ENCODE data around the gene DNAJC15. TPM values are rescaled to one million over a fixed set of nuclear protein-coding genes. Genes with fewer than 3 reads are reported as not detected.

DNAJC15 gene
- total RNA-seq, 1 experiment from 2014 or later: 72.2 TPM

DNA sequence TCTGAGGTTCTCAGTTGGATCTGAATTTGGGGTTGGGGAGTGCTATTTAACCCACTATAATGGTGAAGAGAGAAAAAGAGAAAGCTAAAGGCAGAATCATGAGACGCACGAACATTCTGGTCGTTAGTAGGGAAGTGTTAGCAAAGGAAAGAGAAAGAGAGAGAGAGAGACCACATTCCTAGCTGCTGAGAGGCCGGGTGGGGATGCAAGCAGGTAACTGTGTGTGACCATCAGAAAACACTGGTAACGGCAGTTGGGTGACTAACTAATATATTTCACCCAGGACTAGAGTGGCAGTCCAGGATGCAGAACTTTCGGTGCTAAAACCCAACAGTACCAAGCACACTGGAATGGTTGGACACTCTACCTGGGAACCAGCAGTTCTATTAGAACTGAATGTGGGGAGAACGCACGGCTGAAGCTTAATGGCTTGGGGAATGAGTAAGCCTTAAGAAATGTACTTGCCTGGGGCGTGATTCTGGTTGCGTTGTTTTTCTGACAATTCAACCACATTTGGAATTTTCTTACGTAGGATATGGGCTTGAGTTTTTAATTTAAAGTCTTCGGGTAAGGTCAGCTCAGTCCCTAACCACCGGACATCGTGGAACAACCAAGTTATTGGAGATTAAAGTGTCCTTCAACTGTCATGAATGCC is 130.2 kb downstream of the DNAJC15 start:
- CTCF ChIA-PET: no interaction called here
- H3K4me3 ChIP-seq (ENCODE audit: low read depth, low read length): no peak overlapping the region
- H3K27ac Mint-ChIP-seq (ENCODE audit: unreplicated experiment): peak overlapping the region; percentile 8

DNA sequence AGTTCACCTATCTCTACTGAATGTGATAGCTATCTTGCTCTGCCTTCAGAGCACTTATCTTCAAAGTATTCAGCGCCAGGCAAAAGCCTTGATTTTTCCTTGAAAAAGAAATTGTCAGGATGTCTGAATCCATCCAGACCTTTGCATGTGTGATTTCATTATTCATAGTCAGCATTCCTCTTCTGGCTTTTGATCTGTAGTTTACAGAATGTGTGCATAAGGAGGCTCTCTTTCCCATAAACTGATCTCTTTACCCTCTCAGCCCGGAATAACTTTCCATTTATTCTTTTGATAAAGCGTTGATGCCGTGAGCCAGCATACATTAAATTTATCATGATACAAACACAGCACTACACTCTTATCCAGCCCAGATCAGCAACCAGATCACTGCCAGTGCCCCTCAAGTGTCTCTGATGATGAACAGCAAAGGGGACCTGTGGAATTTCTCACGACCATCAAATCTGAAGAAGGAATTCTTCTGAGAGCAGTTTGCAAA is 130.8 kb downstream of the DNAJC15 start:
- H3K4me3 Mint-ChIP-seq (ENCODE audit: unreplicated experiment): peak overlapping the region; percentile 20
- peaks cover 29% of the 10 kb centered on the region for H3K4me1 Mint-ChIP-seq (ENCODE audit: low read depth, unreplicated experiment)

More for the DNA sequence above, 130.2 kb downstream of the DNAJC15 start:
- H3K36me3 Mint-ChIP-seq (ENCODE audit: insufficient read depth, unreplicated experiment): no peaks in the 10 kb centered on the region
- H3K4me1 Mint-ChIP-seq (ENCODE audit: low read depth, unreplicated experiment): peaks cover 22% of the 10 kb centered on the region
- H3K27me3 Mint-ChIP-seq (ENCODE audit: insufficient read depth, unreplicated experiment): no peaks in the 10 kb centered on the region
- intact Hi-C loops (cut with micrococcal nuclease; ENCODE audit: unreplicated experiment): no loop called here
- Histone ChIP-seq H3K27me3 (replicated peaks; ENCODE audit: control insufficient read depth, insufficient read depth, low read length) (no peaks in the 10 kb centered on the region), H3K9me3 (no peaks in the 10 kb centered on the region), H3K36me3 (ENCODE audit: control insufficient read depth, insufficient read depth, low read length) (no peaks in the 10 kb centered on the region), H3K4me1 (peaks cover 34% of the 10 kb centered on the region)
- H3K9me3 Mint-ChIP-seq (ENCODE audit: unreplicated experiment): no peaks in the 10 kb centered on the region
- peak; percentile 41 to 63 for DNase-seq
- TF ChIP-seq, protein P1, sequence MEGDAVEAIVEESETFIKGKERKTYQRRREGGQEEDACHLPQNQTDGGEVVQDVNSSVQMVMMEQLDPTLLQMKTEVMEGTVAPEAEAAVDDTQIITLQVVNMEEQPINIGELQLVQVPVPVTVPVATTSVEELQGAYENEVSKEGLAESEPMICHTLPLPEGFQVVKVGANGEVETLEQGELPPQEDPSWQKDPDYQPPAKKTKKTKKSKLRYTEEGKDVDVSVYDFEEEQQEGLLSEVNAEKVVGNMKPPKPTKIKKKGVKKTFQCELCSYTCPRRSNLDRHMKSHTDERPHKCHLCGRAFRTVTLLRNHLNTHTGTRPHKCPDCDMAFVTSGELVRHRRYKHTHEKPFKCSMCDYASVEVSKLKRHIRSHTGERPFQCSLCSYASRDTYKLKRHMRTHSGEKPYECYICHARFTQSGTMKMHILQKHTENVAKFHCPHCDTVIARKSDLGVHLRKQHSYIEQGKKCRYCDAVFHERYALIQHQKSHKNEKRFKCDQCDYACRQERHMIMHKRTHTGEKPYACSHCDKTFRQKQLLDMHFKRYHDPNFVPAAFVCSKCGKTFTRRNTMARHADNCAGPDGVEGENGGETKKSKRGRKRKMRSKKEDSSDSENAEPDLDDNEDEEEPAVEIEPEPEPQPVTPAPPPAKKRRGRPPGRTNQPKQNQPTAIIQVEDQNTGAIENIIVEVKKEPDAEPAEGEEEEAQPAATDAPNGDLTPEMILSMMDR (IDR thresholded peaks at IDR 0.05; ENCODE audit: insufficient read depth in 1 of 2, low read depth in 1 of 2, low read length in 1 of 2, severe bottlenecking in 1 of 2, unreplicated experiment in 1 of 2): no peak
- POLR2A ChIA-PET: interaction anchor here (0.6 kb wide), 1 partner anchor 99 kb away, joined by 5 read pairs; no protein-coding TSS in a partner anchor
- no TSS peak for BruUV-seq (replicated peaks)
- H3K4me3 Mint-ChIP-seq (ENCODE audit: unreplicated experiment): peak overlapping the region; percentile 20

DNA sequence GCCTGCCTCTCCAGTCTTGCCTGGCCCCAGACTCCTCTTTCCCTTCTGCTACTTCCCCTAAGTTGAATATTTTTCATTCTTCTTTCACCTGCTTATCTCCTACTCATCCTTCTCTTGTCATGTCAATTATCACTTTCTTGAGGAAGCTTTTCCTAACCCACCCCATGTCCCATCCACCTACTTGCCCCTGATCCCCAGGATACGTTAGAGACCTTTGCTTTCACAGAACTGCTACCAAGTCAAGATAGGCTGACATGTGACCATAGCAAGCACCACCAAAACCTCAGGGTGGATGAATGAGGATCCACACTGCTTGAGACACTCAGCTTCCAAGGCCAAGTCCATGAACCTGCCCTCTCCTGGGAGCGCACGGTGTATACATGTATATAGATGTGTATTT is 131.5 kb downstream of the DNAJC15 start:
- Mint-ChIP-seq H3K4me1 (ENCODE audit: low read depth, unreplicated experiment) (peaks cover 33% of the 10 kb centered on the region), H3K4me3 (ENCODE audit: unreplicated experiment) (no peak overlapping the region), H3K27ac (ENCODE audit: unreplicated experiment) (no peak overlapping the region), H3K36me3 (ENCODE audit: insufficient read depth, unreplicated experiment) (no peaks in the 10 kb centered on the region), H3K27me3 (ENCODE audit: insufficient read depth, unreplicated experiment) (no peaks in the 10 kb centered on the region), H3K9me3 (ENCODE audit: unreplicated experiment) (no peaks in the 10 kb centered on the region)
- no peak for DNase-seq
- H3K9me3 ChIP-seq: no peaks in the 10 kb centered on the region
- ChIA-PET CTCF (interaction anchor here (1.5 kb wide), 1 partner anchor 318 kb away, joined by 4 read pairs; no protein-coding TSS in a partner anchor), POLR2A (no interaction called here)
- intact Hi-C loops (cut with micrococcal nuclease; ENCODE audit: unreplicated experiment): no loop called here
- H3K4me3 ChIP-seq (ENCODE audit: low read depth, low read length): no peak overlapping the region
- no peaks in the 10 kb centered on the region for H3K36me3 ChIP-seq (ENCODE audit: control insufficient read depth, insufficient read depth, low read length)
- TF ChIP-seq, protein P1 (IDR thresholded peaks at IDR 0.05; ENCODE audit: insufficient read depth in 1 of 2, low read depth in 1 of 2, low read length in 1 of 2, severe bottlenecking in 1 of 2, unreplicated experiment in 1 of 2): no peak
- BruUV-seq (replicated peaks): no TSS peak
- H3K27me3 ChIP-seq (replicated peaks; ENCODE audit: control insufficient read depth, insufficient read depth, low read length): no peaks in the 10 kb centered on the region
- peaks cover 39% of the 10 kb centered on the region for H3K4me1 ChIP-seq

More for the DNA sequence above, 130.8 kb downstream of the DNAJC15 start:
- no peaks in the 10 kb centered on the region for H3K27me3 Mint-ChIP-seq (ENCODE audit: insufficient read depth, unreplicated experiment)
- no peaks in the 10 kb centered on the region for H3K9me3 ChIP-seq
- H3K36me3 Mint-ChIP-seq (ENCODE audit: insufficient read depth, unreplicated experiment): no peaks in the 10 kb centered on the region
- peaks cover 36% of the 10 kb centered on the region for H3K4me1 ChIP-seq
- POLR2A ChIA-PET: no interaction called here
- intact Hi-C loops (cut with micrococcal nuclease; ENCODE audit: unreplicated experiment): no loop called here
- CTCF ChIA-PET: no interaction called here
- H3K9me3 Mint-ChIP-seq (ENCODE audit: unreplicated experiment): no peaks in the 10 kb centered on the region
- peak overlapping the region; percentile 8 for H3K27ac Mint-ChIP-seq (ENCODE audit: unreplicated experiment)
- no TSS peak for BruUV-seq (replicated peaks)
- no peak overlapping the region for H3K4me3 ChIP-seq (ENCODE audit: low read depth, low read length)
- H3K36me3 ChIP-seq (ENCODE audit: control insufficient read depth, insufficient read depth, low read length): no peaks in the 10 kb centered on the region
- no peaks in the 10 kb centered on the region for H3K27me3 ChIP-seq (replicated peaks; ENCODE audit: control insufficient read depth, insufficient read depth, low read length)
- TF ChIP-seq, protein P1 (IDR thresholded peaks at IDR 0.05; ENCODE audit: insufficient read depth in 1 of 2, low read depth in 1 of 2, low read length in 1 of 2, severe bottlenecking in 1 of 2, unreplicated experiment in 1 of 2): no peak
- peak in 1 of 2 experiments; percentile 32 for DNase-seq

All from Caco-2 (cell line).